ENCODE data around the gene GLS2.

GRCh38 chr12:56488041-56488955 lies at the start of gene GLS2:
- TF ChIP-seq CTCF (IDR thresholded peaks at IDR 0.05; ENCODE audit: insufficient read depth, low read length) (no peak), POLR2AphosphoS5 (IDR thresholded peaks at IDR 0.05; ENCODE audit: low read depth) (no peak), SPI1 (IDR thresholded peaks at IDR 0.05; ENCODE audit: borderline replicate concordance, low read depth) (no peak)
- TF ChIP-seq, protein P1, sequence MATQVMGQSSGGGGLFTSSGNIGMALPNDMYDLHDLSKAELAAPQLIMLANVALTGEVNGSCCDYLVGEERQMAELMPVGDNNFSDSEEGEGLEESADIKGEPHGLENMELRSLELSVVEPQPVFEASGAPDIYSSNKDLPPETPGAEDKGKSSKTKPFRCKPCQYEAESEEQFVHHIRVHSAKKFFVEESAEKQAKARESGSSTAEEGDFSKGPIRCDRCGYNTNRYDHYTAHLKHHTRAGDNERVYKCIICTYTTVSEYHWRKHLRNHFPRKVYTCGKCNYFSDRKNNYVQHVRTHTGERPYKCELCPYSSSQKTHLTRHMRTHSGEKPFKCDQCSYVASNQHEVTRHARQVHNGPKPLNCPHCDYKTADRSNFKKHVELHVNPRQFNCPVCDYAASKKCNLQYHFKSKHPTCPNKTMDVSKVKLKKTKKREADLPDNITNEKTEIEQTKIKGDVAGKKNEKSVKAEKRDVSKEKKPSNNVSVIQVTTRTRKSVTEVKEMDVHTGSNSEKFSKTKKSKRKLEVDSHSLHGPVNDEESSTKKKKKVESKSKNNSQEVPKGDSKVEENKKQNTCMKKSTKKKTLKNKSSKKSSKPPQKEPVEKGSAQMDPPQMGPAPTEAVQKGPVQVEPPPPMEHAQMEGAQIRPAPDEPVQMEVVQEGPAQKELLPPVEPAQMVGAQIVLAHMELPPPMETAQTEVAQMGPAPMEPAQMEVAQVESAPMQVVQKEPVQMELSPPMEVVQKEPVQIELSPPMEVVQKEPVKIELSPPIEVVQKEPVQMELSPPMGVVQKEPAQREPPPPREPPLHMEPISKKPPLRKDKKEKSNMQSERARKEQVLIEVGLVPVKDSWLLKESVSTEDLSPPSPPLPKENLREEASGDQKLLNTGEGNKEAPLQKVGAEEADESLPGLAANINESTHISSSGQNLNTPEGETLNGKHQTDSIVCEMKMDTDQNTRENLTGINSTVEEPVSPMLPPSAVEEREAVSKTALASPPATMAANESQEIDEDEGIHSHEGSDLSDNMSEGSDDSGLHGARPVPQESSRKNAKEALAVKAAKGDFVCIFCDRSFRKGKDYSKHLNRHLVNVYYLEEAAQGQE (IDR thresholded peaks at IDR 0.05; ENCODE audit: insufficient replicate concordance, low read depth), result no peak

Measured in HL-60 (cell line).